HepG2 (cell line): ENCODE data around the gene C9orf78. TPM values are rescaled to one million over a fixed set of nuclear protein-coding genes. Genes with fewer than 3 reads are reported as not detected.

ENCODE experiments used
- BCLAF1 ChIP-seq: fragments of 450-650 bp; IDR thresholded peaks from 2 replicates; pipeline ENCODE4 v1.6.1; 2017; ENCODE audit warnings: mild to moderate bottlenecking
- CAMTA2 ChIP-seq: sonication (generic); formaldehyde crosslinking; IDR thresholded peaks from 2 replicates; pipeline ENCODE4 v1.4.0; 2020; ENCODE audit warnings: mild to moderate bottlenecking, missing genetic modification reagents, borderline replicate concordance
- CBX2 ChIP-seq, 2 experiments: fragments of 200-600 bp in 1 of 2; sonication (generic); formaldehyde crosslinking in 1 of 2; IDR thresholded peaks; 2 replicates each; pipeline versions ENCODE4 v1.7.0 to v1.8.1; 2018 to 2022; ENCODE audit warnings: low read depth in 2 of 2, low read length in 1 of 2, mild to moderate bottlenecking in 1 of 2, missing genetic modification reagents in 1 of 2
- MXD4 ChIP-seq: IDR thresholded peaks from 2 replicates; pipeline ENCODE4 v1.6.1; 2016; ENCODE audit warnings: mild to moderate bottlenecking, missing biosample characterization, missing genetic modification reagents
- PAF1 ChIP-seq: IDR thresholded peaks from 2 replicates; pipeline ENCODE4 v1.6.1; 2016; ENCODE audit warnings: missing genetic modification reagents, missing compliant biosample characterization
- REXO4 ChIP-seq: sonication (generic); formaldehyde crosslinking; IDR thresholded peaks from 2 replicates; pipeline ENCODE4 v1.8.0; 2022; ENCODE audit warnings: missing genetic modification reagents, mild to moderate bottlenecking, borderline replicate concordance
- RFX5 ChIP-seq: IDR thresholded peaks from 2 replicates; pipeline ENCODE4 v1.6.1; 2011; ENCODE audit warnings: low read depth, low read length, improper control_type of control experiment
- RNF219 ChIP-seq: sonication (generic); formaldehyde crosslinking; IDR thresholded peaks from 2 replicates; pipeline ENCODE4 v1.5.0; 2020; ENCODE audit warnings: mild to moderate bottlenecking, missing genetic modification reagents
- RXRA ChIP-seq: sonication (generic); formaldehyde crosslinking; IDR thresholded peaks from 2 replicates; pipeline ENCODE4 v1.5.1; 2020; ENCODE audit warnings: missing genetic modification reagents
- SIX4 ChIP-seq: sonication (generic); formaldehyde crosslinking; IDR thresholded peaks from 2 replicates; pipeline ENCODE4 v1.4.0; 2020; ENCODE audit warnings: missing genetic modification reagents
- SNRNP70 ChIP-seq: fragments of 200-400 bp; formaldehyde crosslinking; IDR thresholded peaks from 2 replicates; pipeline ENCODE4 v1.6.1; 2017; ENCODE audit warnings: mild to moderate bottlenecking, low read depth, low read length, moderate library complexity
- TEF ChIP-seq: sonication (generic); formaldehyde crosslinking; IDR thresholded peaks from 2 replicates; pipeline ENCODE4 v1.5.0; 2020; ENCODE audit warnings: missing genetic modification reagents
- ZBTB3 ChIP-seq: sonication (generic); formaldehyde crosslinking; IDR thresholded peaks from 2 replicates; pipeline ENCODE4 v1.4.0; 2020; ENCODE audit warnings: low read depth, mild to moderate bottlenecking, moderate library complexity, missing genetic modification reagents, borderline replicate concordance
- ZFP37 ChIP-seq: sonication (generic); formaldehyde crosslinking; IDR thresholded peaks from 2 replicates; pipeline ENCODE4 v1.4.0; 2020; ENCODE audit warnings: missing genetic modification reagents, borderline replicate concordance
- ZNF660 ChIP-seq: sonication (generic); formaldehyde crosslinking; IDR thresholded peaks from 2 replicates; pipeline ENCODE4 v1.5.1; 2020; ENCODE audit warnings: mild to moderate bottlenecking, low read depth, missing genetic modification reagents, borderline replicate concordance
- ZNF687 ChIP-seq: sonication (generic); formaldehyde crosslinking; IDR thresholded peaks from 2 replicates; pipeline ENCODE4 v1.5.1; 2020; ENCODE audit warnings: mild to moderate bottlenecking, missing genetic modification reagents, moderate library complexity
- ZSCAN12 ChIP-seq: sonication (generic); formaldehyde crosslinking; IDR thresholded peaks from 2 replicates; pipeline ENCODE4 v1.9.0; 2021; ENCODE audit warnings: mild to moderate bottlenecking, missing genetic modification reagents
- polyA plus RNA-seq, 8 experiments: library from polyadenylated mRNA; depleted of rRNA in 3 of 8; stranded (reverse) in 7 of 8; unstranded in 1 of 8; fragments of >200 nt; fragmentation: Illumina TruSeq in 4 of 8; extraction: Trizol in 4 of 8; gene quantifications; 2 replicates each; pipeline versions ENCODE4 v1.2.1 to v1.2.3, GENCODE V29; 2011 to 2016; ENCODE audit warnings: low read depth in 4 of 8, missing spikeins in 1 of 8, mixed read lengths in 1 of 8; ENCODE audit not compliant: insufficient read depth in 1 of 8
- total RNA-seq, 5 experiments: library from RNA; depleted of rRNA; stranded (reverse); fragments of >200 nt; fragmentation: Illumina TruSeq; extraction: Trizol; gene quantifications; 2 replicates each; pipeline ENCODE4 v1.2.3, GENCODE V29; 2016; ENCODE audit warnings: low read depth in 1 of 5

The C9orf78 gene
- total and polyA plus RNA-seq, 2 of the 13 experiments (the other 11 are each of a cell fraction or from before 2014, with no cell fraction given), result 18.4 to 35.5 TPM

- no peak for TF ChIP-seq ZSCAN12
- 0 out of 2 replicates have a peak, but pooled peaks have one; percentile 30 for TF ChIP-seq SIX4 (CRISPR knock-in tag)
- TF ChIP-seq PAF1, result no peak
- no peak for TF ChIP-seq TEF (CRISPR knock-in tag)
- peak; percentile 77 for TF ChIP-seq RXRA (CRISPR knock-in tag)
- TF ChIP-seq REXO4 (CRISPR knock-in tag), result no peak
- no peak; the same call in 1 of the 2 replicates for TF ChIP-seq ZBTB3 (CRISPR knock-in tag)
- TF ChIP-seq RNF219 (CRISPR knock-in tag), result no peak
- no peak for TF ChIP-seq BCLAF1
- TF ChIP-seq CBX2 (IDR thresholded peaks at IDR 0.05; ENCODE audit: low read depth, low read length), result no peak
- no peak for TF ChIP-seq CBX2 (CRISPR knock-in tag; IDR thresholded peaks at IDR 0.05; ENCODE audit: low read depth)
- no peak for TF ChIP-seq RFX5
- peak; percentile 96 for TF ChIP-seq MXD4
- 0 out of 2 replicates have a peak, but pooled peaks have one; percentile 16 for TF ChIP-seq CAMTA2 (CRISPR knock-in tag)
- TF ChIP-seq ZFP37 (CRISPR knock-in tag), result no peak
- TF ChIP-seq ZNF687, result peak; percentile 81
- TF ChIP-seq ZNF660 (CRISPR knock-in tag), result no peak
- TF ChIP-seq SNRNP70, result no peak
These were observed 11.0 kb downstream of the C9orf78 start, which contains the start of gene TOR1A (continued) for GRCh38 chr9:129823935-129824601.
